B cell (primary cell): ENCODE results near the gene NTRK3.

Experiments used
- EZH2 ChIP-seq: IDR thresholded peaks from 2 replicates; pipeline ENCODE4 v1.6.1; 2012; ENCODE audit warnings: borderline replicate concordance, low read depth, mild to moderate bottlenecking, moderate library complexity, low read length; ENCODE audit not compliant: insufficient read depth, poor library complexity, severe bottlenecking
- TF ChIP-seq, protein P1 (sequence below): fragments of 200-600 bp; IDR thresholded peaks from one replicate; pipeline ENCODE4 v1.8.0; 2022; ENCODE audit warnings: antibody characterized with exemption, mild to moderate bottlenecking

DNA sequence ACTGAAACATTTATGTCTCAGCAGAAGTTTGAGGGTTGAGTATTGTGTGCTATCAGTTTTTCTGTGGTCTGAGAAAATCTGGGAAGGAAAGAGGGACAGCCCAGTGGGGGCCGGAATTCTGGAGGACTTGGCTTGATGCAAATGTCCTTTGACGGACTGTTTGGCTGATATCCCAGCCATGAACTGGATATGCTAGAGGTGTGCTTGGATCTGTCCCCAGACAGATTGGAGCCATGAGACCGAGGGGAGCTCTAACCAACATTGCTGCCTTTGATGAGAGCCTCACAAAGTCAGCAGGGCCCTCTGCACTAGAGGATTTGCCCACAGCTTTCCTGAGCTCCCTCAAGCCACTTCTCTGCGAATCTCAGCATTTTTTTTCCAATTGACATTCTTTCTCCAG lies 405.6 kb downstream of the NTRK3 start:
- TF ChIP-seq, protein P1, sequence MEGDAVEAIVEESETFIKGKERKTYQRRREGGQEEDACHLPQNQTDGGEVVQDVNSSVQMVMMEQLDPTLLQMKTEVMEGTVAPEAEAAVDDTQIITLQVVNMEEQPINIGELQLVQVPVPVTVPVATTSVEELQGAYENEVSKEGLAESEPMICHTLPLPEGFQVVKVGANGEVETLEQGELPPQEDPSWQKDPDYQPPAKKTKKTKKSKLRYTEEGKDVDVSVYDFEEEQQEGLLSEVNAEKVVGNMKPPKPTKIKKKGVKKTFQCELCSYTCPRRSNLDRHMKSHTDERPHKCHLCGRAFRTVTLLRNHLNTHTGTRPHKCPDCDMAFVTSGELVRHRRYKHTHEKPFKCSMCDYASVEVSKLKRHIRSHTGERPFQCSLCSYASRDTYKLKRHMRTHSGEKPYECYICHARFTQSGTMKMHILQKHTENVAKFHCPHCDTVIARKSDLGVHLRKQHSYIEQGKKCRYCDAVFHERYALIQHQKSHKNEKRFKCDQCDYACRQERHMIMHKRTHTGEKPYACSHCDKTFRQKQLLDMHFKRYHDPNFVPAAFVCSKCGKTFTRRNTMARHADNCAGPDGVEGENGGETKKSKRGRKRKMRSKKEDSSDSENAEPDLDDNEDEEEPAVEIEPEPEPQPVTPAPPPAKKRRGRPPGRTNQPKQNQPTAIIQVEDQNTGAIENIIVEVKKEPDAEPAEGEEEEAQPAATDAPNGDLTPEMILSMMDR = no peak
- no peak for TF ChIP-seq EZH2
